Stimulated activated CD8-positive, alpha-beta memory T cell treated with anti-CD3 and anti-CD28 coated beads, Interleukin-2, amount 100 ng/mL, for 48 hours (primary cell): ENCODE results near the gene PTCH2.

Experiments
- DNase-seq, 2 donors: peaks; one replicate each; pipeline ENCODE4 v3.0.0-alpha.2; 2020; ENCODE audit warnings: low read depth in 2 of 2

Gene PTCH2

DNA sequence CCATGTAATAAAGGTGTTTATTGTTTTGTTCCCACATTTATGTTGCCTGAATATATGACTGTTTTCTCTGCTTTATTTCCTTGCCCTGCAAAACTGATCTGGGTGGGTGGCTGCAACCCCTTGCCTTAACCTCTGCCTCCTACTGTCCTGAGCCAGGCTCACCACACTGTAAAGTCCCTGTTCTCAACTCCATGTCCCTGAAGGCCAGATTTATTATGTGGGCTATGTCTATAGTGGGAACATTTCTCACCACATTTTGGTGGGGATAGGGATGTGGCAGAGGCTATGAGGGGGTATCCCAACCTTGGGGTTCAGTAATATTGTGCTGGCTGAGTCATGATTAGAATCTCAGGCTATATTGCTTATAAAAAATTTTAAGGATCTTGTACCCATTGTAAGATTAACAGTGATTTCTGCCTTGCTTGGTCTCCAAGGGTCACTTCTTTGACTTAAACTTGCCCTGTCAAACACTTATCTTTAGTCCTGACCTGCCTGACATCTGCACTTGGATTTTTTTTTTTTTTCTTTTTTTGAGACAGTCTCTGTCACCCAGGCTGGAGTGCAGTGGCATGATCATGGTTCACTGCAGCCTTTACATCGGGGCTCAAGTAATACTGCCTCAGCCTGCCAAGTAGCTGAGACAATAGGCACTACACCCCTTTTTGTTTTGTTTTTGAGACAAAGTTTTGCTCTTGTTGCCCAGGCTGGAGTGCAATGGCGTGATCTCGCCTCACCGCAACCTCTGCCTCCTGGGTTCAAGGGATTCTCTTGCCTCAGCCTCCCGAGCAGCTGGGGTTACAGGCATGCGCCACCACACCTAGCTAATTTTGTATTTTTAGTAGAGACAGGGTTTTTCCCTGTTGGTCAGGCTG is 64.1 kb downstream of the PTCH2 start:
- no peak for DNase-seq

DNA sequence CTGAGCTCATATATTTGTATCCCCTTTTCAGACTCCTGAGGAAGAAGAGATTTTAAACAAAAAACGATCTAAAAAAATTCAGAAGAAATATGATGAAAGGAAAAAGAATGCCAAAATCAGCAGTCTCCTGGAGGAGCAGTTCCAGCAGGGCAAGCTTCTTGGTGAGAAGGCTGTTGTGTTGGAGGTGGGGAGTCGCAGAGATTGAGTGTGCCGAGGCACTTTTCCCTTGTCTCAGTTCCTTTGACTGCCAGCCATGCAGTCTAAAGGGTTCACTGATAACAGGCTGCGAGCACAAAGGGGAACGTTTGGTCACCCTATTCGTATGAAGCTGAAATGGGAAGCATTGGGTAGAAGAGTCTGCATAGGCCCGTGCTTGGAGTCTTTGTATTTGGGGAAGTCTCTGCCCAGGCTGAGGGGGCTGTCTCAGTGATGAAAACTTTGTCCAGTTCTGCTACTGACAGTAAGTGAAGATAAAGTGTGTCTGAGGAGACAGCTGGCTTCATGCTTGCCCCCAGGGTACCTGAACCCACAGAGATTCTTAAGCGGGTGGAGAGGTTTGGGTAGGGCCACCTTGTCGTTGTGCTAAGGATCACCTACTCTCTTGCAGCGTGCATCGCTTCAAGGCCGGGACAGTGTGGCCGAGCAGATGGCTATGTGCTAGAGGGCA is 65.0 kb downstream of the PTCH2 start:
- DNase-seq, result no peak

DNA sequence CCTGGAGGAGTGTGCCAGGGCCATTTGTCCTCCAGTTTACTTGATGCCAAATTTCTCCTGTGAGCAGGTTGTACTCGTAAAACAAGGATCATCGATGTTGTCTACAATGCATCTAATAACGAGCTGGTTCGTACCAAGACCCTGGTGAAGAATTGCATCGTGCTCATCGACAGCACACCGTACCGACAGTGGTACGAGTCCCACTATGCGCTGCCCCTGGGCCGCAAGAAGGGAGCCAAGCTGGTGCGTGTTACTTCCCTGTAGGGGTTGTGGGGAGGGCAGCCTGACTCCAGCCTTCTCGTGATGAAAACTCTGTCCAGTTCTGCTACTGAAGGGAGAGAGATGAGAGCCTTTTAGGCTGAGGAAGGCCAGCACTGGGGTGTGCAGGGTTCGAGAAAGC is 65.5 kb downstream of the PTCH2 start:
- no peak for DNase-seq

DNA sequence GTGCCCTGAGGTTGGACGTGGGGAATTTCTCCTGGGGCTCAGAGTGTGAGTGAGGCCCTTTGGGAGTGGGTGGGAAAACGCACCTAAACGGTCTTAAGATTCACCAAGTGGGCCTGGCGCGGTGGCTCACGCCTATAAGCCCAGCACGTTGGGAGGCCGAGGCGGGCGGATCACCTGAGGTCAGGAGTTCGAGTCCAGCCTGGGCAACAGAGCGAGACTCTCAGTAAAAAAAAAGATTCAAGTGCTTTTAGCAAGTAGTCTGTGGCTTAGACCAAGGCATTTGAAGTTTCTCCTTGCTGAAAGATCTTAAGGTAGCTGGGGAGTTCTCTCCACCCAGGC is 66.4 kb downstream of the PTCH2 start:
- no peak for DNase-seq

DNA sequence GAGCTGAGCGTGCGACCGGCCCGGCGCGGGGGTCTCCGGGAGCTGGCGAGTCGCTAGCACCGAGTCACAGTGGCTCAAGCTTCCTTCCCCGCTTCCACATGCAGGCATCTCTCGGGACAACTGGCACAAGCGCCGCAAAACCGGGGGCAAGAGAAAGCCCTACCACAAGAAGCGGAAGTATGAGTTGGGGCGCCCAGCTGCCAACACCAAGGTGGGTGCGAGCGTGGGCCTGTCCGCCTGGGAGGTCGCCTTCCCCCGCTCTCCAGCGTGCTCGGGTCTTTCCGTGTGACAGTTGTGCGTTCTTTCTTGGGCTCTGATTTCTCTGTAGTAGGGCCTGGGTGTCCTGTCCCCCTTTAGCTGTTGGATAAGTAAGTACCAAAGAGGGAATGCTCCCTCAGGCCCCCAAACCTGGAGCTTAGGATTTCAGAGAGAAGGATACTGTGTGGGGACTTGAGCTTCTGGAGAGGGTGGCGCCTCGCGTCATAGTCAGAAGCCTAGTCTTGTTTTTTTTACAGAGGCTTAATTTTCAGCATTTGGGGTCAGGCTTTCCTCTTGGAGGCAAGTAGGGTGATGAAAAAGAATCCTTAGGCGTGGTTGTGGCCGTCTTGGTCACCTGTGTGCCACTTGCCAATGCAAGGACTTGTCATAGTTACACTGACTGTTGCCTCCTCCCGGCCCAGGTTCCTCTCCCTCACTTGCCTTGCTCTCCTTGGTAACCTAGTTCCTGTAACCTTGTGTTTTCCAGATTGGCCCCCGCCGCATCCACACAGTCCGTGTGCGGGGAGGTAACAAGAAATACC is 66.9 kb downstream of the PTCH2 start:
- DNase-seq, result no peak

DNA sequence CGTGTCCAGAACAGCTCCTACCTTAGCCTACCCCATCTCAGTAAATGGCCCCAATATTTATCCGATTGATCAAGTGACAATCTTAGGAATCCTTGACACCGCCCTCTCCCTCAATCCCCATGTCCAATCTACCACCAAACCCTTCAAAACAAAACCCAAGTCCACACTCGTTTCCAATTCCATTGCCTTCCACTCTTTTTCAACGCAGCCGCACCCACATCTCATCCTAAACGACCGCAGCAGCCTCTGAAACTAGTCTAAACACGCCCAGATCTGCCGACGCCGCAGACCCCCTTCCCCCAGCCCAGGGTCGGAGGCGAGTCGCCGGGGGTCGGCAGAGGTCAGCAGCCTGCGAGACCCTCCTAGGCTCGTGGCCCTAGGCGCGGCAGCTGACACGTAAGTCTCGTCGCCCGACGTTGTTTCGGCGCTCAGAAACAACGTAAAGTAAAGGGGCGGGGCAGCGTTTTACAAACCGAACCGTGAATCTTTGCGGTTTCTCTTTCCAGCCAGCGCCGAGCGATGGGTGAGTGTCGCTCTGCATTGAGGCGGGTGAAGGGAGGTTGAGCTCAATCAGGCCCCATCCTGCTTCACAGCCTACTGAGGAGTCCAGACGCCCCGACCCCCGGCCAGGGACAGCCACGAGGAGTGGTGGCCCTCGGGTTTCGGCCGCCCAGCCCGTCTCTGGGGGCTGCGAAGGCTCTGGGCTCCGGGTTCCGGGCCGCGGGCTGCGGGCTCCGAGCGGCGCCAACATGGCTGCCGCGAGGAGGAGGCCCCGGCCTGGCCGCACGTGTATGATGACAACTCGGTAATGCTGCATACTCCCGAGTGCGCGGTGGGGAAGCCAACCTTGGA is 67.7 kb downstream of the PTCH2 start, which contains the start of gene RPS8:
TSS of gene RPS8 (plus strand) at position 463 of the 852 bp plus-strand sequence. CDS start at position 520, 57 bp downstream.
- DNase-seq, result peak; percentile 74 to 81
